Measurements from ENCODE around the gene SERPINB13. TPM values are rescaled to one million over a fixed set of nuclear protein-coding genes. Genes with fewer than 3 reads are reported as not detected.

SERPINB13 gene
- total RNA-seq, 6 experiments from 2014 or later: not detected

GRCh38 chr18:63588909-63589308, 1.8 kb downstream of the SERPINB13 start:
- no peak for DNase-seq
- Mint-ChIP-seq H3K27me3 (ENCODE audit: insufficient read depth) (no peaks in the 10 kb centered on the region; the same call in 1 of the 2 replicates), H3K4me3 (no peak overlapping the region), H3K4me1 (ENCODE audit: low read depth) (peaks cover 39% of the 10 kb centered on the region), H3K27ac (no peak overlapping the region), H3K9me3 (no peaks in the 10 kb centered on the region), H3K36me3 (ENCODE audit: low read depth) (peaks cover 5% of the 10 kb centered on the region; the same call in 1 of the 2 replicates)
- no peak for TF ChIP-seq CTCF (IDR thresholded peaks at IDR 0.05)

- peaks cover 33% of the 10 kb centered on the region for H3K4me1 Mint-ChIP-seq (ENCODE audit: low read depth)
- TF ChIP-seq CTCF (IDR thresholded peaks at IDR 0.05): no peak
- no peak overlapping the region for H3K4me3 Mint-ChIP-seq
- DNase-seq: no peak
- no peaks in the 10 kb centered on the region; the same call in 1 of the 2 replicates for H3K27me3 Mint-ChIP-seq (ENCODE audit: insufficient read depth)
- no peak overlapping the region for H3K27ac Mint-ChIP-seq
- peaks cover 5% of the 10 kb centered on the region; the same call in 1 of the 2 replicates for H3K36me3 Mint-ChIP-seq (ENCODE audit: low read depth)
- H3K9me3 Mint-ChIP-seq: no peaks in the 10 kb centered on the region
These were observed 3.2 kb downstream of the SERPINB13 start for GRCh38 chr18:63590373-63590772.

- Mint-ChIP-seq H3K4me3 (no peak overlapping the region), H3K27me3 (ENCODE audit: insufficient read depth) (no peaks in the 10 kb centered on the region), H3K9me3 (no peaks in the 10 kb centered on the region), H3K4me1 (ENCODE audit: low read depth) (peaks cover 33% of the 10 kb centered on the region), H3K27ac (no peak overlapping the region), H3K36me3 (ENCODE audit: low read depth) (peaks cover 5% of the 10 kb centered on the region; the same call in 1 of the 2 replicates)
- DNase-seq: no peak
- no peak for TF ChIP-seq CTCF (IDR thresholded peaks at IDR 0.05)
These were observed 4.0 kb downstream of the SERPINB13 start for GRCh38 chr18:63590966-63591695.

- DNase-seq: peak; percentile 45
- Mint-ChIP-seq H3K9me3 (no peaks in the 10 kb centered on the region), H3K4me1 (ENCODE audit: low read depth) (peaks cover 33% of the 10 kb centered on the region), H3K4me3 (peak overlapping the region; percentile 51), H3K36me3 (ENCODE audit: low read depth) (peaks cover 5% of the 10 kb centered on the region; the same call in 1 of the 2 replicates), H3K27me3 (ENCODE audit: insufficient read depth) (no peaks in the 10 kb centered on the region), H3K27ac (peak overlapping the region; percentile 56)
- no peak for TF ChIP-seq CTCF (IDR thresholded peaks at IDR 0.05)
These were observed 4.6 kb downstream of the SERPINB13 start for GRCh38 chr18:63591725-63592124.

GRCh38 chr18:63592471-63592870, 5.3 kb downstream of the SERPINB13 start:
- Mint-ChIP-seq H3K36me3 (ENCODE audit: low read depth) (peaks cover 5% of the 10 kb centered on the region; the same call in 1 of the 2 replicates), H3K27me3 (ENCODE audit: insufficient read depth) (no peaks in the 10 kb centered on the region), H3K4me1 (ENCODE audit: low read depth) (peaks cover 33% of the 10 kb centered on the region), H3K4me3 (peak overlapping the region; percentile 39), H3K27ac (peak overlapping the region; percentile 56; the same call in 1 of the 2 replicates), H3K9me3 (no peaks in the 10 kb centered on the region)
- peak; percentile 31 for DNase-seq
- no peak for TF ChIP-seq CTCF (IDR thresholded peaks at IDR 0.05)
